ENCODE data around the gene MAP2K1. TPM values are rescaled to one million over a fixed set of nuclear protein-coding genes. Genes with fewer than 3 reads are reported as not detected.
"Not testable (repeated sequence)": the region's sequence is repeated elsewhere in the genome, so short reads cannot be mapped to it uniquely, and the experiment has no call there.

MAP2K1 gene
- total RNA-seq, 3 donors from 2014 or later: 71.8 to 77.6 (median 75.3) TPM

DNA sequence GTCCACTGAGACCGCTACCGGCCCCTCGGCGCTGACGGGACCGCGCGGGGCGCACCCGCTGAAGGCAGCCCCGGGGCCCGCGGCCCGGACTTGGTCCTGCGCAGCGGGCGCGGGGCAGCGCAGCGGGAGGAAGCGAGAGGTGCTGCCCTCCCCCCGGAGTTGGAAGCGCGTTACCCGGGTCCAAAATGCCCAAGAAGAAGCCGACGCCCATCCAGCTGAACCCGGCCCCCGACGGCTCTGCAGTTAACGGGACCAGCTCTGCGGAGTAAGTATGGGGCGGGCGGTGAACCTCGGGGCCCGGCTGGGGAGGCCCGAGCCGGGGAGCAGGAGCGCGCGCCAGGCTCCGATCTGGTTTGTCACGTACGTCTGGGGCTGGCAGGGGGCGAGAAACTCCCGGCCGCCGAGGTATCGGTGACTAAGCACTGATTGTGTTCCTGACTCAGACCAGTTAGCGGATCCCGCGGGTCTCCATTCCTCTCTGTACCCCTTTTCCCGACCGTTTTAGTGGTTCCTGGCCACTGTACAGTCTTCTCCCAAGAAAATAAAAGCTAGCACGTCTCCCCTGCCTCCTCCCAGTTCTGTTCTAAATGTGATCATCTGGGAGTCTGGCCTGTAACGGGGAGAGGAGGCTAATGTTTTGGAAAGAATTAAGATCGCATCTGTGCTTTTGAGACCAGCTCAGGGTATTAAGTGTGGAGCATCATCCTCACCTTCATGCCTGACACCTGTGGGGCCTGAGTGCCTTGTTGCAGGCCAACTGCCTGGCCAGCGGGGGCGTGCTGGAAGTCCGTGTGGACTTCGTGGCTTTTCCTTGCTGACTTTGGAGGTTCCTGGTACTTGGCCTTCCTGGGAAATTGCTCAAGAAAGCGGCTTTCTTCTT, 691 bp downstream of the MAP2K1 start:
- Mint-ChIP-seq H3K4me3 (peak overlapping the region; percentile 91), H3K4me1 (ENCODE audit: low read depth) (peaks cover 54% of the 10 kb centered on the region), H3K9me3 (no peaks in the 10 kb centered on the region)

DNA sequence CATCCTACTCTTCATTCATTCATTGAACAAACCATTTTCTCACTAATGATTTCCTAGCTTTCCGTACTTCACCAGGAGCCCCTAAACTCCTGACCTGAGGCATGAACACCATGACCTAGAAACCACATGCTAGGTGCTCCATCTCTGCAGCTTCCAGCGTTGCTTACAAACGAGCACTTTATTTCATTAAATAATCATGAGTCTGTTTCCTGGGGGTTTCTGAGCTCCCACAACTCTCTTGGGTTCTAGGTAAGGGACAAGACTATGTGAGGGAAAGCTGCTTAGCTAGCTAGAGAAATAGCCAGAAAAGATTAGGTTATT, 1.3 kb downstream of the MAP2K1 start:
- Mint-ChIP-seq H3K36me3 (ENCODE audit: insufficient read depth) (peaks cover 10% of the 10 kb centered on the region), H3K9me3 (no peaks in the 10 kb centered on the region), H3K27me3 (ENCODE audit: low read depth) (no peaks in the 10 kb centered on the region), H3K4me1 (ENCODE audit: low read depth) (peaks cover 60% of the 10 kb centered on the region), H3K4me3 (peak overlapping the region; percentile 91)
- no peak for DNase-seq
- no peak for ATAC-seq

More for the DNA sequence above, 691 bp downstream of the MAP2K1 start:
- Mint-ChIP-seq H3K27me3 (ENCODE audit: low read depth) (no peaks in the 10 kb centered on the region), H3K36me3 (ENCODE audit: insufficient read depth) (peaks cover 10% of the 10 kb centered on the region)
- DNase-seq (peak; percentile 77), ATAC-seq (peak; percentile 78 to 80)

DNA sequence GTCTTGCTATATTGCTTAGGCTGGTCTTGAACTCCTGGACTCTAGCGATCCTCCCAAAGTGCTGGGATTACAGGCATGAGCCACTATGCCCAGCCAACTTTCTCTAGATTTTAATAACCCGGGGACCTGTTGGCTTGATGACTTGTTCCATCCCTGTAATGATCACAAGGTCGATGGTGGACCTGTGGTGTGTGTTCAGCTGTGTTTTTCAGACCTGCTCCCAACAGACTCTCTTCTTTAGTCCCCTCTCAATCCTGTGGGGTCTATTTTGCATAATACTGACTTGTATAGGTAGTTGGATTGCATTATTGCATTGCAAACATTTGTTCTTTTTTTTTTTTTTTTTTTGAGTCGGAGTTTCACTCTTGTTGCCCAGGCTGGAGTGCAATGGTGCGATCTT, 1.9 kb downstream of the MAP2K1 start:
- Mint-ChIP-seq H3K36me3 (ENCODE audit: insufficient read depth) (peaks cover 10% of the 10 kb centered on the region), H3K27me3 (ENCODE audit: low read depth) (no peaks in the 10 kb centered on the region), H3K4me3 (peak overlapping the region; percentile 91), H3K9me3 (no peaks in the 10 kb centered on the region), H3K4me1 (ENCODE audit: low read depth) (peaks cover 65% of the 10 kb centered on the region)
- no peak for ATAC-seq
- DNase-seq: no peak

GRCh38 chr15:66389098-66389858, 2.6 kb downstream of the MAP2K1 start:
- ATAC-seq: no peak
- Mint-ChIP-seq H3K9me3 (no peaks in the 10 kb centered on the region), H3K4me3 (peak overlapping the region; percentile 91), H3K4me1 (ENCODE audit: low read depth) (peaks cover 72% of the 10 kb centered on the region), H3K36me3 (ENCODE audit: insufficient read depth) (peaks cover 10% of the 10 kb centered on the region), H3K27me3 (ENCODE audit: low read depth) (no peaks in the 10 kb centered on the region)
- no peak for DNase-seq

DNA sequence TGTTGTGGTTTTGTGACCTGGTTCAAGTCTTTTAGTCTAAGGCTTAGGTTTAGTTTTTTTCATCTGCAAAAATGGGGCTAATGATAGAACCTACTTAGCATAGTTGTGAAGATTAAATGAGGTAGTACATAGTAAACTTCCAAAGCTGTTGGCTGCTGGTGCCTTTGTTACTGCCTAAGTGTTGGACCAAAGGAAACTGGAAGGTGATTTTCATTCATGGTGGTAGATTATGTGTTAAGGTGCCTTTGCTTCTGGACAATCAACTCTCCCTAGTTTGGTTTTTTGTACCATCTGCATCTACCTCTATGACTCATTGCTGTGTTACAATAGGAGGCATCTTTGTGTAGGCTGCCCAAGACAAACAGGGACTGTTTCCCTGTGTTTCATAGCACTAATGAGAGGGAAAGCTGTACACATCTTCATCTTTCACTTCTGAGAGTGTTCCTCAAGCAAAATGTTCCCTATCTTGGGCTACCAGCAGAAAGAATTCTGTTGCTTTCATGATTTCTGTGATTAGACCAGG, 3.2 kb downstream of the MAP2K1 start:
- Mint-ChIP-seq H3K36me3 (ENCODE audit: insufficient read depth) (peaks cover 8% of the 10 kb centered on the region), H3K4me1 (ENCODE audit: low read depth) (peaks cover 76% of the 10 kb centered on the region), H3K4me3 (peak overlapping the region; percentile 46), H3K9me3 (no peaks in the 10 kb centered on the region), H3K27me3 (ENCODE audit: low read depth) (no peaks in the 10 kb centered on the region)
- ATAC-seq (no peak), DNase-seq (no peak)

- ATAC-seq: no peak
- Mint-ChIP-seq H3K27me3 (ENCODE audit: low read depth) (no peaks in the 10 kb centered on the region), H3K9me3 (no peaks in the 10 kb centered on the region), H3K36me3 (ENCODE audit: insufficient read depth) (peaks cover 7% of the 10 kb centered on the region), H3K4me1 (ENCODE audit: low read depth) (peaks cover 80% of the 10 kb centered on the region), H3K4me3 (peak overlapping the region; percentile 59)
- no peak for DNase-seq
Observed at GRCh38 chr15:66390678-66391077, 4.0 kb downstream of the MAP2K1 start.

DNA sequence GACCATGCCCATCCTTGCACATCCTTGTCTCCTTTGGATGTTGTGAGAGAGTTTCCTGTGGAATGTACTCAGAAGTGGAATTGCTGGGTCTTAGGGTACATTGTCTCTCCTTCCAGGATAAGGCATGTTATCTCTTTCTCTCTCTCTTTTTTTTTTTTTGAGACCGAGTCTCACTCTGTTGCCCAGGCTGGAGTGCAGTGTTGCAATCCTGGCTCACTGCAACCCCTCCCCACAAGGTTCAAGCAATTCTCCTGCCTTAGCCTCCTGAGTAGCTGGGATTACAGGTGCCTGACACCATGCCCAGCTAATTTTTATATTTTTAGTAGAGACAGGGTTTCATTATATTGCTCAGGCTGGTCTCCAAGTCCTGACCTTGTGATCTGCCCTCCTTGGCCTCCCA, 6.3 kb downstream of the MAP2K1 start:
- H3K4me3 Mint-ChIP-seq; DNase-seq; ATAC-seq; H3K36me3 Mint-ChIP-seq (ENCODE audit: insufficient read depth); H3K9me3 Mint-ChIP-seq; H3K27me3 Mint-ChIP-seq (ENCODE audit: low read depth): not testable (repeated sequence)
- peaks cover 87% of the 10 kb centered on the region for H3K4me1 Mint-ChIP-seq (ENCODE audit: low read depth)

DNA sequence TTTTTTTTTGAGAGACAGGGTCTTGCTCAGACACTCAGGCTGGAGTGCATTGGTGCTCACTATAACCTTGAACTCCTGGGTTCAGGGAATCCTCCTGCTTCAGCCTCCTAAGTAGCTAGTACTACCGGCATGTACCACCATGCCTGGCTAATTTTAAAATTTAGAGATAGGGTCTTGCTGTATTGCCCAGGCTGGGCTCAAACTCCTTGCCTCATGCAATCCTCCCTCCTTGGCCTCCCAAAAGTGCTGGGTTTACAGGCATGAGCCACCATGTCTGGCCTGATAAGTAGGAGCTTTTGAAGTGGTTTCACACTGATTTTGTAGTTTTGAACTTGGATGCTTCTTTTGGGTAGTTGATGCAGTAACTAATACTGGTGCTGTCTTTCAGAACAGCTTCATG, 7.8 kb downstream of the MAP2K1 start:
- DNase-seq (no peak), ATAC-seq (no peak)
- Mint-ChIP-seq H3K36me3 (ENCODE audit: insufficient read depth) (peaks cover 12% of the 10 kb centered on the region), H3K4me1 (ENCODE audit: low read depth) (peaks cover 78% of the 10 kb centered on the region), H3K9me3 (no peaks in the 10 kb centered on the region), H3K4me3 (no peak overlapping the region), H3K27me3 (ENCODE audit: low read depth) (no peaks in the 10 kb centered on the region)

DNA sequence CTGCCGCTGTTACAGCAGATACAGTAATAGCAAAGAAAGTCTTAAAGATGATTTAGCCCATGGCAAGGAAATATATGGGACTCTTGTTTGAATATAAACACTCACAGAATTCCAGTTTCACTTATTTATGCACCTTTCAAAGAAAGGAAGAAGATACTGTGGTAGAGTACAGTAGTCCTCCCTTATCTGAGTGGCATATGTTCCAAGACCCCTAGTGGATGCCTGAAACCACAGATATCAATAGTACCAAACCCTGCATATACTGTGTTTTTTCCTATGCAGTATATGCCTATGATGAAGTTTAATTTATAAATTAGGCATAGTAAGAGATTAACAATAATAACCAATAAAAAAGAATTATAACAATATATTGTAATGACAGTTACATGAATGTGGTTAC, 8.2 kb downstream of the MAP2K1 start:
- no peaks in the 10 kb centered on the region for H3K9me3 Mint-ChIP-seq
- H3K27me3 Mint-ChIP-seq (ENCODE audit: low read depth): no peaks in the 10 kb centered on the region
- no peak overlapping the region for H3K4me3 Mint-ChIP-seq
- H3K36me3 Mint-ChIP-seq (ENCODE audit: insufficient read depth): peaks cover 12% of the 10 kb centered on the region
- ATAC-seq (no peak), DNase-seq (no peak)
- H3K4me1 Mint-ChIP-seq (ENCODE audit: low read depth): peaks cover 74% of the 10 kb centered on the region

- H3K4me3 Mint-ChIP-seq: no peak overlapping the region
Observed at GRCh38 chr15:66399276-66399675, 12.6 kb downstream of the MAP2K1 start.

DNA sequence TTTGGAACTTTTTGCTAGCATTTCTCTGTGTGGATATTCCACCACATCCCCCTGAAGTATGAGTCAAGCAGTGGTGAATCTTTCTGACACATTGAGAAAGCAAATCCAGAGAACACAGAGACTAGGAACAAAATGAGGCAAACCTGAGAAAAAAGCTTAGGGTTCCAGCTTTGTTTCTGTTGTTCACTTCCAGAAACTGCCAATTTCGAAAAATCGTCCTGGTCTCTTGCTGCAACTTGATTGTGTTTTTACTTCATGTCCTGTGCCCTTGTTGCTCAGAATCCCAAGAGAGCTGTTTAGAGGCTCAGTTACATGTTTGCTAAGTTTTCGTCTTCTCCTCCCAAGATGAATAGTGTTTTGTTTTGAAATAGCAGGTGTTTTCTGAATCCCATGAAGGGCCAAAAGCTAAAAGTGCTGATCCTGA, 13.7 kb downstream of the MAP2K1 start:
- peaks cover 69% of the 10 kb centered on the region for H3K4me1 Mint-ChIP-seq (ENCODE audit: low read depth)
- no peaks in the 10 kb centered on the region for H3K9me3 Mint-ChIP-seq
- peaks cover 12% of the 10 kb centered on the region for H3K36me3 Mint-ChIP-seq (ENCODE audit: insufficient read depth)
- DNase-seq (no peak), ATAC-seq (peak in 1 of 2 donors; percentile 46)
- no peak overlapping the region for H3K4me3 Mint-ChIP-seq
- no peaks in the 10 kb centered on the region for H3K27me3 Mint-ChIP-seq (ENCODE audit: low read depth)

More at GRCh38 chr15:66399276-66399675, 12.6 kb downstream of the MAP2K1 start:
- DNase-seq (no peak), ATAC-seq (no peak)
- Mint-ChIP-seq H3K36me3 (ENCODE audit: insufficient read depth) (peaks cover 9% of the 10 kb centered on the region), H3K27me3 (ENCODE audit: low read depth) (no peaks in the 10 kb centered on the region), H3K4me1 (ENCODE audit: low read depth) (peaks cover 72% of the 10 kb centered on the region), H3K9me3 (no peaks in the 10 kb centered on the region)

DNA sequence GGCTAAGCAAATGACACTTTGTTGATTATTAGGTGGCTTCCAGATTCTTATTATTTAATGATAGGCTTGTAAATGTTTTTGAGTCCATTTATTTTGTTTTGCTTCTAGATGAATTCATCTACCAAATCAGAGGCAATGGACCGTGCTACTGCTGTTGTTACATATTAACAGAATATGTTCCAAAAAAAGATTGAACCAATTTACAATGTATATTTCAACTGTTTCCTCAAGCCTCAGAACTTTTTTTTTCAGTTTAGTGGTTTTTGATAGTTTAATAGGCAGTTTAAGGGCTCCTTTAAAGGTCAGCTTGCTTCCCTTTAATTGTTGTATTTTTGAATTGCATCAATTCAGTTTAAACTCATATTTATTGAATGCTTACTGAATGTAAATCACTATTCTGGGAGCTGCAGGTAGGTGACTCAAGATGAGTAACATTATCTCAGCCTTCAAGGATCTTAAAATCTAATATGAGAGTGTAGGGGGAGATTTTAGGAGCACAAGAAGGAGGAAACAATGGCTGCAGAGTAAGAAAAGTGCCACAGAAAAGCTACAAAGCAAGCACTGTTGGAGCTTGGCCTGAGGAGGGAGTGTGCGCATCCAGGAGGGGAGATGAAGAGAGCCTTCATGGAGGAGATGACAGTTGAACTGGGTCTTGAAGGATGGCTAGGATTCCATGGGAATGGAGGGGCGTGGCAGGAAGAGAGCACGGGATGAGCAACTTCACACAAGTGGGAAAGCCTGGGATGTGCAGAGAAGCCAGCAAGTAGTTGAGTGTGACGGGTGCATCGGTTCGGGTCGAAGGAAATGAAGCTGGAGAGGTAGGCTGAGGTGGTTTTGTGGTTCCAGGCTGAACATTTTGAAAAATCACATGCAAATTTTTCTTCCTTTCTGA, 14.7 kb downstream of the MAP2K1 start:
- peak overlapping the region; percentile 51 for H3K4me3 Mint-ChIP-seq
- H3K4me1 Mint-ChIP-seq (ENCODE audit: low read depth): peaks cover 70% of the 10 kb centered on the region
- no peaks in the 10 kb centered on the region for H3K27me3 Mint-ChIP-seq (ENCODE audit: low read depth)
- no peak for DNase-seq
- H3K36me3 Mint-ChIP-seq (ENCODE audit: insufficient read depth): peaks cover 12% of the 10 kb centered on the region
- H3K9me3 Mint-ChIP-seq: no peaks in the 10 kb centered on the region
- peak; percentile 72 to 81 for ATAC-seq

DNA sequence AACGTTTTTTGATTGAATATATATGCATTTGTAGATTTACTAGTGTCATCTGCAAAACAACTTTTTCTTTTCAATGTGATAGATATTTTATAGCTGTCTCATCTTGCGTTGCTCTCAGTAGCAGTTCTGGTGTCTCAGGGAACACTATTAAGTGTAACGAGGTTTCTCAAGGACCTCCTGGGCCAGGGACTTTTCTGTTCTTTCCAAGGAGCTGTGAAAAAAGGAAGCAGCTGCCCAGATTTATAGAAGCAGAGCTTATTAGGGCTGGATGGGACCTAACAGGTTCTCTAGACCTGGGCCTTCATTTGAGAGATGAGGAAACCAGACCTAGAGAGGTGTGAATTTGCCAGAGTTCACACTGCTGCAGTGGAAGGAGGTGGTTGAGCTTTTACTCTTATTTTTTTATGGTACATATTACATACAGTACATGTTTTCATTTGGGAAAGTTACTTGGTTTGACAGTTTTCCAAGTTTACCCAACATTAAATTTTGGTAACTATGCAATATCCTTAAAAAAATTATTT, 16.1 kb downstream of the MAP2K1 start:
- ATAC-seq: no peak
- Mint-ChIP-seq H3K36me3 (ENCODE audit: insufficient read depth) (peaks cover 11% of the 10 kb centered on the region), H3K27me3 (ENCODE audit: low read depth) (no peaks in the 10 kb centered on the region), H3K9me3 (no peaks in the 10 kb centered on the region), H3K4me1 (ENCODE audit: low read depth) (peaks cover 73% of the 10 kb centered on the region), H3K4me3 (no peak overlapping the region)
- DNase-seq: no peak

GRCh38 chr15:66403323-66403722, 16.6 kb downstream of the MAP2K1 start:
- DNase-seq (no peak), ATAC-seq (no peak)
- Mint-ChIP-seq H3K9me3 (no peaks in the 10 kb centered on the region), H3K4me3 (no peak overlapping the region), H3K4me1 (ENCODE audit: low read depth) (peaks cover 73% of the 10 kb centered on the region), H3K27me3 (ENCODE audit: low read depth) (no peaks in the 10 kb centered on the region), H3K36me3 (ENCODE audit: insufficient read depth) (peaks cover 7% of the 10 kb centered on the region)

All from activated T-cell treated with anti-CD3 and anti-CD28 coated beads, Interleukin-2, amount 50 U/mL, for 4 hours (primary cell).